ENCODE data around the gene KRTAP5-3. TPM values are rescaled to one million over a fixed set of nuclear protein-coding genes. Genes with fewer than 3 reads are reported as not detected.

Gene KRTAP5-3
- total RNA-seq, 1 experiment from 2014 or later, result not detected

- Mint-ChIP-seq H3K36me3 (ENCODE audit: insufficient read depth in 1 of 3, low read depth in 3 of 3) (peaks cover 0 to 1% (median 0%) of the 10 kb centered on the region in 3 experiments; a peak in 1 of 7 replicates), H3K4me1 (peaks cover 12 to 33% of the 10 kb centered on the region in 2 experiments), H3K4me3 (no peak overlapping the region), H3K9me3 (no peaks in the 10 kb centered on the region), H3K27ac (no peak overlapping the region), H3K27me3 (ENCODE audit: low read depth) (peaks cover 22% of the 10 kb centered on the region)
- Histone ChIP-seq H2BK15ac (ENCODE audit: low read depth, low read length) (no peak overlapping the region), H4K20me1 (ENCODE audit: control insufficient read depth, insufficient read depth, insufficient read length) (no peaks in the 10 kb centered on the region), H3K79me1 (ENCODE audit: insufficient read depth, low read depth, low read length, poor library complexity, severe bottlenecking) (no peaks in the 10 kb centered on the region), H3K23me2 (ENCODE audit: insufficient read length, low read depth, low read length, poor library complexity, severe bottlenecking) (no peaks in the 10 kb centered on the region), H3K27ac (ENCODE audit: insufficient read length, low read depth, low read length) (no peak overlapping the region), H2BK5ac (ENCODE audit: insufficient read length, low read length) (no peak overlapping the region), H2BK120ac (ENCODE audit: low read depth, low read length, poor library complexity, severe bottlenecking) (no peak overlapping the region), H3K56ac (ENCODE audit: insufficient read length, low read depth, low read length) (no peak overlapping the region), H3K4ac (ENCODE audit: low read depth, low read length) (no peak overlapping the region), H3T11ph (ENCODE audit: low read length) (no peak overlapping the region), H3K27me3 (ENCODE audit: insufficient read depth, low read length) (peaks cover 4% of the 10 kb centered on the region; the same call in 1 of the 2 replicates), H2AK5ac (ENCODE audit: insufficient read length, low read length) (no peak overlapping the region), H4K8ac (replicated peaks; ENCODE audit: insufficient read length, low read depth, low read length) (no peak overlapping the region), H2BK20ac (ENCODE audit: low read depth, low read length, poor library complexity, severe bottlenecking) (no peak overlapping the region), H3K23ac (ENCODE audit: insufficient read length, low read depth, low read length) (no peak overlapping the region), H4K91ac (ENCODE audit: insufficient read length, low read depth, low read length) (no peak overlapping the region), H2AFZ (ENCODE audit: low read length) (no peak overlapping the region), H3K9ac (ENCODE audit: extremely low read depth, insufficient read length, low read length) (no peak overlapping the region), H3K4me2 (ENCODE audit: insufficient read depth, insufficient read length, low read length) (no peak overlapping the region), H3K79me2 (ENCODE audit: insufficient read depth, low read length) (no peaks in the 10 kb centered on the region), H2BK12ac (ENCODE audit: insufficient read length, low read depth, low read length) (no peak overlapping the region), H3K4me1 (ENCODE audit: insufficient read depth, low read length) (no peaks in the 10 kb centered on the region; the same call in 1 of the 2 replicates), H3K9me3 (ENCODE audit: control insufficient read depth, low read depth, low read length) (no peaks in the 10 kb centered on the region), H3K18ac (ENCODE audit: insufficient read length, low read depth, low read length) (no peak overlapping the region), H3K14ac (ENCODE audit: insufficient read depth, low read length) (no peak overlapping the region), H4K5ac (ENCODE audit: insufficient read length, low read depth, low read length) (no peak overlapping the region)
- TF ChIP-seq CTCF (conservative IDR thresholded peaks at IDR 0.05), result no peak
- peak; percentile 22 for DNase-seq
- WGBS (ENCODE audit: extremely low coverage, insufficient read length, low lambda C conversion rate), result no CpG with 5 or more reads among the region's 17 CpGs
Observed at GRCh38 chr11:1561266-1561665, 47.0 kb downstream of the KRTAP5-3 start.
